Measurements from ENCODE around the gene ESYT3. TPM values are rescaled to one million over a fixed set of nuclear protein-coding genes. Genes with fewer than 3 reads are reported as not detected.
A peak's percentile ranks its signal among the peaks of the same experiment; 100 is the strongest.

ESYT3 gene, protein sequence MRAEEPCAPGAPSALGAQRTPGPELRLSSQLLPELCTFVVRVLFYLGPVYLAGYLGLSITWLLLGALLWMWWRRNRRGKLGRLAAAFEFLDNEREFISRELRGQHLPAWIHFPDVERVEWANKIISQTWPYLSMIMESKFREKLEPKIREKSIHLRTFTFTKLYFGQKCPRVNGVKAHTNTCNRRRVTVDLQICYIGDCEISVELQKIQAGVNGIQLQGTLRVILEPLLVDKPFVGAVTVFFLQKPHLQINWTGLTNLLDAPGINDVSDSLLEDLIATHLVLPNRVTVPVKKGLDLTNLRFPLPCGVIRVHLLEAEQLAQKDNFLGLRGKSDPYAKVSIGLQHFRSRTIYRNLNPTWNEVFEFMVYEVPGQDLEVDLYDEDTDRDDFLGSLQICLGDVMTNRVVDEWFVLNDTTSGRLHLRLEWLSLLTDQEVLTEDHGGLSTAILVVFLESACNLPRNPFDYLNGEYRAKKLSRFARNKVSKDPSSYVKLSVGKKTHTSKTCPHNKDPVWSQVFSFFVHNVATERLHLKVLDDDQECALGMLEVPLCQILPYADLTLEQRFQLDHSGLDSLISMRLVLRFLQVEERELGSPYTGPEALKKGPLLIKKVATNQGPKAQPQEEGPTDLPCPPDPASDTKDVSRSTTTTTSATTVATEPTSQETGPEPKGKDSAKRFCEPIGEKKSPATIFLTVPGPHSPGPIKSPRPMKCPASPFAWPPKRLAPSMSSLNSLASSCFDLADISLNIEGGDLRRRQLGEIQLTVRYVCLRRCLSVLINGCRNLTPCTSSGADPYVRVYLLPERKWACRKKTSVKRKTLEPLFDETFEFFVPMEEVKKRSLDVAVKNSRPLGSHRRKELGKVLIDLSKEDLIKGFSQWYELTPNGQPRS
- total RNA-seq (ENCODE audit: unreplicated experiment) = not detected
- long read RNA-seq = 0 reads

- H3K4me3 Mint-ChIP-seq (ENCODE audit: unreplicated experiment) = peak within 1 kb of the TSS; percentile 83
- peak; percentile 65 for DNase-seq (ENCODE audit: low spot score)
- peak within 1 kb of the TSS; percentile 12 for H3K27ac Mint-ChIP-seq (ENCODE audit: unreplicated experiment)
- TF ChIP-seq CTCF (IDR thresholded peaks at IDR 0.05; ENCODE audit: unreplicated experiment) = no peak
- H3K4me1 Mint-ChIP-seq (ENCODE audit: unreplicated experiment) = peaks cover 11% of the 10 kb centered on the region
- H3K9me3 Mint-ChIP-seq (ENCODE audit: unreplicated experiment) = no peaks in the 10 kb centered on the region
- H3K27me3 Mint-ChIP-seq (ENCODE audit: unreplicated experiment) = peaks cover 9% of the 10 kb centered on the region
- H3K36me3 Mint-ChIP-seq (ENCODE audit: low read depth, unreplicated experiment) = no peaks in the 10 kb centered on the region
Measured at GRCh38 chr3:138434276-138434874, at the start of gene ESYT3. Gene ESYT3, plus strand, starts transcription at chr3:138434616. Its CDS starts 183 bp downstream, at chr3:138434799.

- TF ChIP-seq CTCF (IDR thresholded peaks at IDR 0.05; ENCODE audit: unreplicated experiment) = no peak
- Mint-ChIP-seq H3K27ac (ENCODE audit: unreplicated experiment) (no peak overlapping the region), H3K36me3 (ENCODE audit: low read depth, unreplicated experiment) (peaks cover 5% of the 10 kb centered on the region), H3K4me3 (ENCODE audit: unreplicated experiment) (no peak overlapping the region), H3K27me3 (ENCODE audit: unreplicated experiment) (peaks cover 6% of the 10 kb centered on the region), H3K9me3 (ENCODE audit: unreplicated experiment) (no peaks in the 10 kb centered on the region), H3K4me1 (ENCODE audit: unreplicated experiment) (no peaks in the 10 kb centered on the region)
- DNase-seq (ENCODE audit: low spot score) = no peak
Measured at GRCh38 chr3:138384976-138385375, 49.4 kb upstream of the ESYT3 start.

GRCh38 chr3:138389144-138389601 lies 45.2 kb upstream of the ESYT3 start:
- Mint-ChIP-seq H3K36me3 (ENCODE audit: low read depth, unreplicated experiment) (peaks cover 4% of the 10 kb centered on the region), H3K27ac (ENCODE audit: unreplicated experiment) (no peak overlapping the region), H3K9me3 (ENCODE audit: unreplicated experiment) (no peaks in the 10 kb centered on the region), H3K4me3 (ENCODE audit: unreplicated experiment) (no peak overlapping the region), H3K27me3 (ENCODE audit: unreplicated experiment) (peaks cover 3% of the 10 kb centered on the region), H3K4me1 (ENCODE audit: unreplicated experiment) (no peaks in the 10 kb centered on the region)
- no peak for DNase-seq (ENCODE audit: low spot score)
- TF ChIP-seq CTCF (IDR thresholded peaks at IDR 0.05; ENCODE audit: unreplicated experiment) = no peak

GRCh38 chr3:138389841-138390581 lies 44.4 kb upstream of the ESYT3 start:
- no peak overlapping the region for H3K27ac Mint-ChIP-seq (ENCODE audit: unreplicated experiment)

More at GRCh38 chr3:138389841-138390581, 44.4 kb upstream of the ESYT3 start:
- no peaks in the 10 kb centered on the region for H3K4me1 Mint-ChIP-seq (ENCODE audit: unreplicated experiment)
- H3K36me3 Mint-ChIP-seq (ENCODE audit: low read depth, unreplicated experiment) = no peaks in the 10 kb centered on the region
- H3K9me3 Mint-ChIP-seq (ENCODE audit: unreplicated experiment) = no peaks in the 10 kb centered on the region
- TF ChIP-seq CTCF (IDR thresholded peaks at IDR 0.05; ENCODE audit: unreplicated experiment) = no peak
- peaks cover 3% of the 10 kb centered on the region for H3K27me3 Mint-ChIP-seq (ENCODE audit: unreplicated experiment)
- DNase-seq (ENCODE audit: low spot score) = no peak
- H3K4me3 Mint-ChIP-seq (ENCODE audit: unreplicated experiment) = no peak overlapping the region

Measured in endothelial cell (in vitro differentiated cells).